Measurements from ENCODE around the gene LRCH1.

- TF ChIP-seq MAFK (IDR thresholded peaks at IDR 0.05; ENCODE audit: low read depth, low read length) (no peak), USF2 (IDR thresholded peaks at IDR 0.05; ENCODE audit: low read depth, low read length) (no peak), CTCF (conservative IDR thresholded peaks at IDR 0.05; ENCODE audit: low read depth, low read length) (no peak), CHD1 (IDR thresholded peaks at IDR 0.05; ENCODE audit: low read depth, low read length) (no peak), RFX5 (IDR thresholded peaks at IDR 0.05; ENCODE audit: low read depth, low read length) (no peak), POLR2A (IDR thresholded peaks at IDR 0.05; ENCODE audit: low read depth, low read length) (no peak), RAD21 (IDR thresholded peaks at IDR 0.05; ENCODE audit: low read length) (no peak), CEBPB (IDR thresholded peaks at IDR 0.05; ENCODE audit: low read depth, low read length) (no peak), SMC3 (IDR thresholded peaks at IDR 0.05; ENCODE audit: low read depth, low read length) (no peak), MXI1 (IDR thresholded peaks at IDR 0.05; ENCODE audit: borderline replicate concordance, low read depth, low read length) (no peak), FOS (IDR thresholded peaks at IDR 0.05; ENCODE audit: low read depth, low read length) (no peak), NFE2L2 (IDR thresholded peaks at IDR 0.05; ENCODE audit: low read depth, low read length) (no peak)
Measured at GRCh38 chr13:46747031-46747820, 194.3 kb downstream of the LRCH1 start.
